NCI-H748 (cell line): Measurements from ENCODE around the gene ENPP1.

Source experiments
- DNase-seq: peaks from one replicate; lab custom pipeline; 2025; ENCODE audit not compliant: unreplicated experiment; lab: John Stamatoyannopoulos, UW

ENPP1 gene

GRCh38 chr6:131784561-131784960, 23.3 kb upstream of the ENPP1 start:
- DNase-seq = no peak

GRCh38 chr6:131787079-131787478, 20.7 kb upstream of the ENPP1 start:
- no peak for DNase-seq

DNA sequence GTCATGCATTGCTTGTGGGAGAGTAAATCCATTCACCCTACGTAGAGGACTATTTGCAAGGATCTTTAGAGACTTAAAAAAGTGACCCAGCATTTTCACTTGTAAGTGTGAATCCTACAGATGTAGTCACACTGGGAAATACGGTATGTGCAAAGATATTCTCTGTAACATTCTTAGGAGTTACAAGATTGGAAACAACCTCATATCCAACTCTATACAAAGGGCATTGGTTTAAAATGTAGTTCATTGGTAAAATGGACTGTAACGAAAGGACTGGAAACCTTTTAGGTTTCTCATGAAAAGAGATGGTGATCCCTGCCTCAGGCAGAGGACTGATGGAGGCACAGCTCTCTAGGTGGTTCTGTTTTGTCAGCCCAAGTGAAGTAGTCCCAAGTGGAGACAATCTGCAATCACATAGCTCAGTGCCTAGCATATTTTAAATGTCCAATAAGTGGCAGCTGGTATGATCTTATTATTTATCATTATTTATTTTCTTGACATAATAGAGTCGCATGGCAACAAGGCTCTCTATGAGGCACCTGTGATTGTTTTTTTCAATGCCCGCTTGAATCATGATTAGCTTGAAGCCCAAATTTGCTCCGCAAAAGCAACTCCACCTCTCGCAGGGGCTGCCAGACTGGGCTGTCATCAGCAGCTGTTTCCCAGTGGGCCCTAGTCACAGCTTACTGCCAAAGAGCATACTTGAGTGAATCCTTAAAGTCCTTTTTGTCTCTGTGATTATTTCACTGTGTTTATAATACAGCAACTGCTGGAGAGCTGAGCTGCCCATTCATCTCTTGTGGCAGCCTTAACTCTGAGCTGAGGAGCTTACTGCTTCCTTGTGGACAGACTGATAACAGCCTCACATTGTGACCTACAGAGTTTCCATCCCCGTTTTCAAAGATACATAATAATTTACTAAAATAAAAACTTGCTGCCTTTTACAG, 19.8 kb upstream of the ENPP1 start:
- peak; percentile 12 for DNase-seq

- no peak for DNase-seq
Measured at GRCh38 chr6:131789219-131789618, 18.6 kb upstream of the ENPP1 start.

GRCh38 chr6:131791476-131791875, 16.3 kb upstream of the ENPP1 start:
- no peak for DNase-seq

- no peak for DNase-seq
Measured at GRCh38 chr6:131792091-131792496, 15.7 kb upstream of the ENPP1 start.

GRCh38 chr6:131795366-131795765, 12.5 kb upstream of the ENPP1 start:
- DNase-seq = no peak

DNA sequence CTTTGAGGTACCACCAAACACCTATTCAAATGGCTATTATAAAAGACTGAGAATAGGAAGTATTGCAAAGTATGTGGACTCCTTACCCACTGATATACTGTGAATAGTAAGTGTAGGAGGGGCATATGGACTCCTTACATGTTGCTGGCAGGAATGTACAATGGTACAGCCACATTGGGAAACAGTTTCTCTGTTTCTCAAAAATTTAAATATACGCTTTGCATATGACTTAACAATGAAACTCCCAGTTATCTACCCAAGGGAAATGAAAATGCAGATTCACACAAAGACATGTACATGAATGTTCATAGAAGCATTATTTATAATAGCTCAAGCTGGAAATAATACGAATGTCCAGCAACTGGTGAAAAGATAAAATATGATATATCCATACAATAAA, 5.5 kb upstream of the ENPP1 start:
- DNase-seq = no peak

DNA sequence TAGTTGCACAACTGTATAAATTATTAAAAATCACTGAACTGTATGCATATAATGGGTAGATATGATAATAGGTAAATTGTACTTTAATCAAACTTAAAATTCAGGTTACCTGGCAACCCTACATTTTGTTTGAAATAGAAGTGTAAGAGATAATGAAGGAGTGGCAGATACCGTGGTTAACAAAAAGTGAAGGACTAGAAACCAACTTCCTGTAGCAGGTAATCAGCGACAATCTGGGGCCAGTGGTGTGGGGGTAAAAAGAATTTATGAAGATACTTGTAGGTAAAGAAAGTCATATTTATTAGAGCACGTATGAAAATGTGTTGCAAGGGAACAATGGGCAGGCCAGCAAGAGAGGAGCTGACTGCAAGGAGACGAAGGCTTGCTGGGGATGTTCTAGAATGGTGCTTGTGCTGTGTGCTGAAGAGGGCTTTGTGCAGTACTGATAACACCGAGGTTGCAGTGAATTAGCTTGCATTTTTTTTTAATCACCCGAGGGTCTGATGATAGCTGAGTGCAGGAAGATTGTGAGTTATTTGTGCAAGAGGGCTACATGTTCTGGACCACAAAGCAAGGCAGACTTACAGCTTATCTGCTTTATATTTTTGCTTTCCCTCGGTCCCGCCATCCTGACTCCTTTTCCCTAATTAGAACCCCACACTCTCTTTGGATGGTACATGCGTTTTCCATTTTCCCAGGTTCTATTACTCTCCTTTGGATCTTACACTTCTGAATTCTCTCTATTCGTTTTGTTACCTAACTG, 4.6 kb upstream of the ENPP1 start:
- no peak for DNase-seq

GRCh38 chr6:131804131-131804530, 3.7 kb upstream of the ENPP1 start:
- no peak for DNase-seq

DNA sequence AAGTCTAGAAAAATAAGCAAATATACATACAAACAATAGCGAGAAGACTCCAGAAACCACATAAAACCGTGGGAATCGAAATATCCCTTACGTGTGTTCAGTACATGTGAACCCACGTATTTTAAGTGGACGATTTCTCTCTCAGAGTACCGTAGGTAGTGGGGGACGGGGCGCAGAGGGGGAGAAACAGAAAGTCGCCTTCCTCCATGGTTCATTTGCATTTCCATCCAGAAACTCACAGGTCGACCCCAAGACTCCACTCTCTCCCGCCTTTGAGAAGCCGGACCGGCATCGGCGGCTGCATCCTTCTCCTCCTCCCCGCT, 538 bp upstream of the ENPP1 start:
- no peak for DNase-seq

DNA sequence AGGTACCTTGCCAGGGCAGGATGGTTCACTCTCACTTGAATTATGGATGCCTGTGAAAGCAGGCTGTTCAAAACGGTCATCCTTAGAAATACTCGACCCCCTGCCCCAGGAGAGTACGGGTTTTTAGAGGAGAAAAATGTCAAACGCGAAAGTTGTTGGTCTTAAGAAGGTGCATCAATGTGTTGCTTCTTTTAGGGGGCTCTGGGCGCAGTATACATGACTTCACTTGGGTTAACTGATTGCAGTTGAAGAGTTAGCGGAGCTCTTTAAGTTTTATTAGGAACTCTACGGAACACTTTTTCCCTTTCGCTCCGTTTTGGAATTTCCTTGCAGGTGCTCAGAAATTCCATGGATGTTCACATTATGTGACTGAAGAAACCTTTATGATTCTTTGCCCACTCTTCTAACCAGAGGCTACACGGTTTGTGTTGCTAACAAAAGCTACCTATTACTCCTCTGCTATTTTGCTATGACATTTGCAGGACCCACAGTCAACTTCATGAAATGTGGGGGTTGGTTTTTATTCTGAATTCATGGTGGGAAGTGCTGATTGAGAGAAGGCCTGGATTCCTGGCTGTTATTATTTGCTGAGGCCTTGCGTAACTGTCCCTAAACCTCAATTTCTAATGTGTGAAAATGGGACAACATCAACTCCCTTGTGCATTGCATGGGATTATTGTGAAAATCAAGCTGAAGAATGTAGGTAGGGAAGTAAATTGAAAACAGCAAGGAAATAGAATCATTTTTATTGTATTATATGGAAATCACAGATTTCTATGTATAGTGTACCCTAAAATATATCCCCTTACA, 845 bp downstream of the ENPP1 start:
- DNase-seq = no peak

GRCh38 chr6:131811500-131811899, 3.7 kb downstream of the ENPP1 start:
- DNase-seq = no peak

DNA sequence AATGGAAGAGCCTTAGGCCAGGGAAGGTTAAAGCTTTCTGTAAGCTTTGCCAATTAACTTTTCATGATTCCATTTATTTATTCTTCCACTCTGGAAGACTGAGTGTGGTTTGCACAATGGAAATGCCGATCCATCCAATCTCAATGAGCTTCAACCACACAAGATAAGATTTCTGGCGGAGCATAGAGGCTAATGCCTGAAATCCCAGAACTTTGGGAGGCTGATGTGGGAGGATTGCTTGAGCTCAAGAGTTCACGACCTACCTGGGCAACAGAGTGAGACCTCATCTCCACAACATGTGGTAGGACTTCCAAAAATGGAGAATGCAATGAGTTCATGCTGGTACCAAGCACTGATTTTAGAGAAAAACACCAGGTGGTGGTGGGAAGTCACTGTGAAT, 6.2 kb downstream of the ENPP1 start:
- DNase-seq = no peak

DNA sequence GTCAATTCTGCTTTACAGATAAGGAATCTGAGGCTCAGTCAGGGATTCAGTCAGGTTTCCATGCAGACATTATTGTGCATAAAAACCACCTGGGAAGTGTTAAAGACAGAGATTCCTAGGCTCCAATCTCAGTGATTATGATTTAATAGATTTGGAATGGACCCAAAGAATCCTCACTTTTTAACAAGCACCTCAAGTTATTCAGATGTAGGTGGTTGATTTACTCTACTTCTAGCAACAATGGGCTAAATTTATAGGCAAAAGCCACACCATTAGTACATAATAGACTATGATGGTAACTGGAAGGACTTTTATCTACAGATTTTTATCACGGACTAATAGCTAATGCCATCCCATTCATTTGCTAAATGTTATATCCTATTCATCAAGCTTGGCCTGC, 9.0 kb downstream of the ENPP1 start:
- no peak for DNase-seq

- no peak for DNase-seq
Measured at GRCh38 chr6:131819572-131820124, 11.8 kb downstream of the ENPP1 start.

DNA sequence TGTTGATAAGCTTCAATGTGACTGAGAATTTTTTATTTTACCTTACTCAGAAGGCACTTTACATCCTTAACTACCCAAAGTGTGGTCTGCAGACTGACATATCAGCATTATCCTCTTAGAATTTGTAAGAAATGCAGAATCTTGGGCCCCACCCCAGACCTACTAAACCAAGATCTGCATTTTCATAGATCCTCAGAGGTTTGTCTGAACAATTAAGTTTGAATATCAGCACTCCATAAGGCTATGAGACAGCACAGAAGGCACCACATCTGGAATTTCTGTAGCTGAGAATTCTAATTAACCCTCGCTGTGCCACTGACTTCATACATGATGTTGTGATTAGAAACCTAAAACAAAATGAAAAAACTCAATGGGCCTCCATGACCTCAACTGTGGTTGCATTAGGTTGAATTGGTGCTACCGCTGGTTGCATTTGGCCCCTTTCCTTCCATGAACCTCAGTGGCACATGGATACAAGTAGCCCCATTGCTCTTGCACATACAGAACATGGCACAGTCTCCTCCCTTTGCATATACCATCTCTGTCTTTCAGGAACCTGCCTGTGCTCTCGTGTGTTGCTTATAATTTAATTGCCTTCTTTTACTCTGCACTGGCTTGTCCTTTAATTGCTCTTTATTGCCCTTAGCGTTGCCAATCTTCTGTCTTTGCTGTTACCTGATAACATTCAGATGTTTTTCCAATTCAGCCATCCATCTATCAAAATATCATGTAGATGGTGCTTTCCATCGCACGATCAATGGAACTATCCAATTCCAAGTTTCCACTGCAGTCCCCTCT, 13.4 kb downstream of the ENPP1 start:
- DNase-seq = no peak

DNA sequence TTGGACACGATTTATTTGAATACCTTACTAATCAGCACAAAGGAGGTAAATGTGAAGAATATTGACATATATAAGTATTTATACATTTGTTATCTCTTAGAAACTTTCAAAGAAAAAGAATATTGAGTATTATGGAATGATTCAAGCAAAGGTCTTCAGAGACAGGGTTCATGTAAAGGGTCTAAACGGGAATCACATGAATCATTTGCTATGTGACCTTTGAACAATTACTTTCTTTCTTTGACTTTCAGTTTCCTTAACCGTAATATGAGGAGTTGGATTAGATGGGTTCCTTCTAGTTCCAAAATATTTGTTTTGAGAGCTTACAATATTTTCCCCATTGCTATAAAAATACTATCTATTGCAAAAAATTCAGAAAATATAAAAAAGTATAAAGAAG, 14.3 kb downstream of the ENPP1 start:
- DNase-seq = no peak

DNA sequence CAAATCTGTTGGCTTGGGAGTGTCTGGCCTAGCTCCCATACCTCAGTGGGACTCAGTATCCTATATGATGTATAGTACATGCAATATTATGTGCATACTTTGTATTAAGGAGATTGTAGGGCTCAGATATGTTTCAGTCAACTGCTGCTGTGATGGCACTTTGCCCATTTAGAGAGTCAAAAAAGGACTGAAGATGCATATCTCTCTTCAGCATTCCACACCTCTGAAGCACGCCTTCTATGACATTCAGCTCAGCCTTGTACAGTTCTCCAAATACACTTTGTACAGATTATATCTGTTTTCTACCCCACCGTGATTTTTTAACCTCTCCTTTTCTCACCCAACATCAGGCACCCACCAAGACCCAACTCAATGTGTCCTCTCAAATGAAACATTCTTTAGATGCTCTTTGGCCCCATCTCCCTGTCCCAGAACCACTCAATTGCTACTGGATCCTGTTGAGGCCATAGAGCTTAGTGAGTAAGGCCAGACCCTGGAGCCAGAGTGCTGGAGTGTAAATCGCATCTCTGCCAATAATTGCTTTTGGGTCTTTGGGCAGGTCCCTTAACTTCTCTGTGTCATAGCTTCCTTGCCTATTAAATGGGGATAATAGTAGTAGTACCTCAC, 15.6 kb downstream of the ENPP1 start:
- no peak for DNase-seq

- DNase-seq = no peak
Measured at GRCh38 chr6:131825946-131826345, 18.1 kb downstream of the ENPP1 start.
